GM21367 (cell line): ENCODE data around the gene MTCH2.
"Not testable (repeated sequence)": the region's sequence is repeated elsewhere in the genome, so short reads cannot be mapped to it uniquely, and the experiment has no call there.

Source experiments
- ATAC-seq: cut with Tn5 transposase; IDR thresholded peaks from one replicate; pipeline ENCODE4 v1.9.1; 2021; ENCODE audit not compliant: unreplicated experiment

Gene MTCH2

DNA sequence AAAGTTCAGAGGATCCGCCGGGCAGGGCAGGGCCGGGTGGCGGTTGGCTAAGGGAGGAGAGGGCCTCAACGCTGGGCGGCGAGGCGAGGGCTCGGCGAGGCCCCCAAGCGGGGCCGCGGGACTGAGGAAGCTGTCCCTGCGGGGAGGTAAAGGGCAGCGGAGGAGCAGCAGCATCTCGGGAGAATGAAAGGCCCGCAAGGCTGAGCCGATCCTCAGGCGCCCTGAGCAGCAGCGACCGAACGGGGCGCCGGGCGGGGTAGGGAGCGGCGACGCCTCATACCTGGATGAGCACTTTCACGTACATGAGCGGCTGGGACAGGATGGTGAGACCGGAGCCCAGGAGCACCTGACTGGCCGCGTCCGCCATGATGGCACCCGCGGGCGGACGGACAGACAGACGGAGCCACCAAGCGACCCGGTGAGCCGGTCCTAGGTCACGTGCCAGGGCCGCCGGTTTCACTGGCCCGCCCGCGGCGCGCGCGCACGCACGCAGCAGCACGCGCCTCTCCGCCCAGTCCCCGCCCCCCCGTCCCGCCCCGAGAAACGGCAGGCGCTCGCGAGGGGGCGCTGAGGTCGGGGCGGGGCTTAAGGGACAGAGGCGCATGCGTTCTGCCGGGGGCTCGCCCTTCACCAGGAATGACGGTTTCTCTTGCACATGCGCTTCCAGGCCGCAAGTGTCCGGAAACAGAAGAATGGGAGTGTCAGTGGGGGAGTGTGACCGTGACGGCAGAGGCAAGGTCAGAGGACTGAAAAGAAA, at the start of gene MTCH2:
Gene MTCH2, minus strand, starts transcription at position 461 of the 757 bp plus-strand sequence. Its CDS starts 94 bp downstream, at position 367.
- ATAC-seq, result peak; percentile 82

DNA sequence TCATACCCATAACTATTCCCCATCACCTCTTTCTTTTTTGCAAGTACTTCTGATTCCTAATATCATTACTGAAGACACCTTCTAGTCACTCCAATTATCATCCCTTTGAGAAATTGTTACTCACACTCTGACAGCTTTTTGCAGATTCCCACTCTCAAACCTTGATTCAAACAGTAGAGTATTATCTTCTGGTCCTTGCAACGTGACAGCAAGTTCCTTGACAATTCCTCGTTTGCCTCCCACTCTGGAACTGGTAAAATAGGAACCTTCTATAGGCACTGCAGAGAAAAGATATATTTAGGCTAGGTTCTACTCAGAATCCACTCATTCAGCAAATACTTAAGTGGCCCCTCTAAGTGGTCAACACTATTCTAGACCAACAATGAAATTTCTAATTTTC, 49.6 kb upstream of the MTCH2 start:
- ATAC-seq, result no peak

DNA sequence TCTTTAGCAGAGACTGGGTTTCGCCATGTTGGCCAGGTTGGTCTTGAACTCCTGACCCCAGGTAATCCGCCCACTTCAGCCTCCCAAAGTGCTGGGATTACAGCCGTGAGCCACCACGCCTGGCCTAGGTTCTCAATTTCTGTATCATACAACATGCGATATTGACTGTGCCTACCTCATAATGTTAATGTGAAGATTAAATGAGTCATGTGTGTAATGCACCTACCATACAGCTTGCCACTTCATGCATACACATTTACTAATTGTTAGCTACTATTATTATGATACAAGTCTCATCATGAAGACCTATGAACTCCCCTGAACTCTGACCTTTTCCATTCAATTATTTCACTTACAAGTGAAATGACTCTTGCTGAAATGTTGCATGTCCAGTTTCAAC, 47.1 kb upstream of the MTCH2 start:
- ATAC-seq, result no peak

DNA sequence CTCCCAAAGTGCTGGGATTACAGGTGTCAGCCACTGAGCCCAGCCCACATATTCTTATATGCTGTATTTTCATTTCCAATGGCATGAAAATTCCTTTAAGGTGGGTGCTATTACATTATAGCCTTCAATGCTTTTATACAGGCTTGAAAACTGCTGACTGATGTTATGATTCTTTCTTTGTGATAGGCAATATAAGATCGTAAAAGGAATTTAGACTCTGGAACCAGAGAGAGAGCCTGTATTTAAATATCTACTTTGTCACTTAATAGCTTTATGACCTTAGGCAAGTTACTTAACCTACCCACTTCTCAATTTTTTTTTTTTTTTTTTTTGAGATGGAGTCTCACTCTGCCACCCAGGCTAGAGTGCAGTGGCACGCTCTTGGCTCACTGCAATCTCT, 46.6 kb upstream of the MTCH2 start:
- no peak for ATAC-seq

DNA sequence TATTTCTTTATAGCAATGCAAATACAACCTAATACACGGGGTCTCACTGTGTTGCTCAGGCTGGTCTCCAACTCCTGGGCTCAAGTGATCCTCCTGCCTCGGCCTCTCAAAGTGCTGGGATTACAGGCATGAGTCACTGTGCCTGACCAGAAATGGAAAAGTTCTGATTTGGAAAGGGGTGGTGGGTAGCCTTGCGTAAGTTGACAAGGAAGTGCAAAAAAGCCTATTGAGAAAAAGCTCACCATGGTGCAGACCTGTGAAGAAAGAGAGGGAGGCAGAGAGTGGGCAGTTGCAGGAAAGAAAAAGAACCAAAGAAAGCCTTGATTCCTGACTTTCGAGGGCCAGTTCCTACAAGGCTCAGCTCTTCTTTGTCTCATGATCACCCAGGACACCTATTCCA, 45.8 kb upstream of the MTCH2 start:
- no peak for ATAC-seq

DNA sequence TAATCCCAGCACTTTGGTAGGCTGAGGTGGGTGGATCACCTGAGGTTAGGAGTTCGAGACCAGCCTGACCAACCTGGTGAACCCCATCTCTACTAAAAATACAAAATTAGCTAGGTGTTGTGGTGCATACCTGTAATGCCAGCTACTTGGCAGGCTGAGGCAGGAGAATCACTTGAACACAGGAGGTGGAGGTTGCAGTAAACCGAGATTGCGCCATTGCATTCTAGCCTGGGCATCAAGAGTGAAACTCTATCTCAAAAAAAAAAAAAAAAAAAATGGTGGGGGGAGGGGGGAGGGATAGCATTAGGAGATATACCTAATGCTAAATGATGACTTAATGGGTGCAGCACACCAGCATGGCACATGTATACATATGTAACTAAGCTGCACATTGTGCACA, 44.3 kb upstream of the MTCH2 start:
- not testable (repeated sequence) for ATAC-seq

DNA sequence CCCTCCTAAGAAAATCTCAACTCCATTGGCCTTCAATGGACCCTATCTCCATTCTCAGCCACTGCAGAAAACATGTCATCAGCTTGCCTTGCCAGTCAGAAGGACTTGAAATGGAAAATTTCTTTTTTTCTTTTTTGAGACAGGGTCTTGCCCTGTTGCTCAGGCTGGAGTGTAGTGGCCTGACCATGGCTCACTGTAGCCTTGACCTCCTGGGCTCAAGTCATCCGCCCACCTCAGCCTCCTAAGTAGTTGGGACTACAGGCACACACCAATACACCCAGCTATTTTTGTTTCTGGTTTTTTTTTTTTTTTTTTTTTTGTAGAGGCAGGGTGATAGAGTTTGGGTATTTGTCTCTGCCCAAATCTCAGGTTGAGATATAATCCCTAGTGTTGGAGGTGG, 43.8 kb upstream of the MTCH2 start:
- no peak for ATAC-seq

DNA sequence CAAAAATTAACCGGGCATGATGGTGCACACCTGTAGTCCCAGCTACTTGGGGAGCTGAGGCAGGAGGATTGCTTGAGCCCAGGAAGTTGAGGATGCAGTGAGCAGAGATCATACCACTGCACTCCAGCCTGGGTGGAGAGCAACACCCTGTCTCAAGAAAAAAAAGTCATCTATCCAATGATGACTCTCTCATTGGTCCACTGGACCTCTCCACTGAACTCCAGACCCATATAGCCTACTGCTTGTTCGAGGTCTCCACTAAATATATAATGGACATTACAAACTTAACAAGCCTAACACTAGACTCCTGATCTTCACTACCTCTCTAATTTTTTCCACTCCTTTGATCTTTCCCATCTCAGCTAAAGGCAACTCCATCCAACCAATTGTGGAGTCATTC, 33.5 kb upstream of the MTCH2 start:
- ATAC-seq, result no peak

DNA sequence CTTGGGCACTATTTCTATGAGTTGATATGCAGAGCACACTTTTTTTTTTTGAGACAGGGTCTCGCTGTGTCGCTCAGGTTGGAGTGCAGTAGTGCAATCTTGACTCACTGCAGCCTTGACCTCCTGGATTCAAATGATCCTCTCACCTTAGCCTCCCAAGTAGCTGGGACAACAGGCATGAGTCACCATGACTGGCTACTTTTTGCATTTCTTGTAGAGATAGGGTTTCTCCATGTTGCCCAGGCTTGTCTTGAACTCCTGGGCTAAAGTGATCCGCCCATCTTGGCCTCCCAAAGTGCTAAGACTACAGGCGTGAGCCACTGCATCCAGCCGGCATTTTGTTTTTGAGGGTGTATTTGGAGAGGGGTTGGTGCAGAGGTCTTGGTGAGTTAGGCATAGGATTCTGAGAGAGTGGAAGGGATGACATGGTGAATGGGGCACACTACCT, 29.9 kb upstream of the MTCH2 start:
- no peak for ATAC-seq

DNA sequence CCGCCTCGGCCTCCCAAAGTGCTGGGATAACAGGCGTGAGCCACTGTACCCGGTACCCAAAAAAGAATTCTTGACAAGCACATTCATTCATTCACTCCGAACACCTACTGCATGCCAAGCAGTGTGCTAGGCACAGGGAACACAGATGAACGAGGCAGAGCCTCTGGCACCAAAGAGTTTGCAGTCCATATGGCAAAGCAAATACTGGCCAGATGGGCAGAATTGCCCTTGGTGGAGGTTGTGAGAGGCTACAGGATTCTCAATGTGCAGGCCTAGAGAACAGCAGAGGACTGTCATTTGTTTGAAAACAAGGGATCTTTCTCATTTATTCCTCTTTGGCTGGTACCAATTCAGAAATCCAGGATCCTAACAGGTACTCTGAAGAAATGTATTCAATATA, 27.5 kb upstream of the MTCH2 start:
- ATAC-seq, result no peak

DNA sequence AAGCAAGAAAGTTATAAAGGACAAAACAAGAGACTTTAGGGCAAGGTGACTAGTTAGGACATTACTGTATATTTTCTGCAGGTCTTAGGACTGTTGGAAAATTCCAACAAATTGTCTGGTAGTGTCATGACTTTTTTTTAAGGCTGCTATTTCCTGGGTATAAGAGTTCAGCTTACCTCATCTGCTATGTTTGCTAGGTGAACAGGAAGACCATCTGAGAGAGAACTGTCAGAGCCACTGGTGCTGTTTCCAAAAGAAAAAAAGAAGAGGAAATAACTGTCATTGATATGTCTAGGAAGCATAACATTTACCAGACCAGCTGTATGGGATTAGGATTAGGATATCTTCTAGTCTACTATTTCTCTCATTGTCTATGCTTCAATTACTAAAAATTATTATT, 26.3 kb upstream of the MTCH2 start:
- no peak for ATAC-seq

DNA sequence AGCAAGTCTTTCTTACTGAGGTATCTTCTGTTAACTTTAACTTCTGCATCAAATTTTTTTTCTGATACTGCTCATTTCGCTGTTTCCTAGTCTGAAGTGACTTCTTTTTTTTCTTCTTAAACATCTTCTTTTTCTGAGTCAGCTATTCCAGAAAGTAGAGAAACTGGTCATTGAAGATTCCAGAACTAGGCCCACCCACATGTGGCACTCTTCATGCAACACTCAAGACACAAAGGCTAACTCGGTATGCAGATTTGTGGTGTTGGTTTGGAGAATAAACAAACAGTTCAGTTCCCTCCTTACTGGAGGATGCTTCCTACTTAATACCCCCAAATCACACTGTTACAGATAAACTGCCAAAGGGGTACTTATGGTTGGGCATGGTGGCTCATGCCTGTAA, 25.2 kb upstream of the MTCH2 start:
- no peak for ATAC-seq

DNA sequence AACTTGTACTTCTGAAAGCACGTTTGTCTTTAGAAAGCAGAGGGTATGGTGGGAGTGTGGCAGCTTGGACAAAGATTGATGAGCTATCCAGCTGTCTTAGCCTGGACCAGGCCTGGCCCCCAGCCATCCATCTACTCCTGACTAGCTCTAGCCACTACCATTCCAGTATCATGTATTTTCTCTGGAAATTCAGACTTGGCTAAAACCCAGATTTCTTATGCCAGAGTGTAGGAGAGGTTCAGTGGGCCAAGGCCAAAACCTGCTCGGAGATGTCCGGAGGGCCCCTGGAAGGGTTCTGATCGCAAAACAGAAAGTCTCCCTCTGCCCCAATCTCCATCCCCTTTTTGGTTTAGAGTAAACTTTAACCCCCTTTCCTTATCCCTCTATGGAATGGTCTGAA, 24.8 kb upstream of the MTCH2 start:
- ATAC-seq, result no peak

DNA sequence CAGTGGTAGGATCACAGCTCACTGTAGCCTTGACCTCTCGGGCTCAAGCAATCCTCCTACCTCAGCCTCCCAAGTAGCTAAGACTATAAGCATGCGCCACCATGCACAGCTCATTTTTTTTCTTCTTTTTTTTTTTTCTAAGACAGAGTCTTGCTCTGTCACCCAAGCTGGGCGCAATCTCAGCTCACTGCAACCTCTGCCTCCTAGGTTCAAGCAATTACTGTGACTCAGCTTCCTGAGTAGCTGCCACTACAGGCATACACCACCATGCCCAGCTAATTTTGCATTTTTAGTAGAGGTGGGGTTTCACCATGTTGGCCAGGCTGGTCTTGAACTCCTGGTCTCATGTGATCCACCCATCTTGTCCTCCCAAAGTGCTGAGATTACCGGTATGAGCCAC, 22.6 kb upstream of the MTCH2 start:
- ATAC-seq, result not testable (repeated sequence)

DNA sequence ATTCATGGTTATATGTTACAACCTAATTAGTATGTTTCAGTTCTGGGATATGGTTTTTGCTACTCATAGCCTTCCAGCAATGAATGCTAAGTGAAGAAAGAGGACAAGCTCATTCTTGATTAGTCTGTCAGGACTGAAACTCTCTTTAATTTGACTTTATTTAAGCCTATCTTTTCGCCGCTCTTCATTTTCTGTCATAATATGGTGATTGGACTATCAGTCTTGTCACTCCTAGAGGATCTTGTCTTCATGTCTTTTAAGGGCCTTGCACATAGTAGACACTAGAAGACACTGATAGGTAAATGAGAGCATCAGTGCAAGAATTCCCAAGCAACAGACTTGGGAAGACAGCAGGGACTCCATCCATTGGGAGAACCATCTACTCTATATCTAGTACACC, 18.9 kb upstream of the MTCH2 start:
- ATAC-seq, result no peak

DNA sequence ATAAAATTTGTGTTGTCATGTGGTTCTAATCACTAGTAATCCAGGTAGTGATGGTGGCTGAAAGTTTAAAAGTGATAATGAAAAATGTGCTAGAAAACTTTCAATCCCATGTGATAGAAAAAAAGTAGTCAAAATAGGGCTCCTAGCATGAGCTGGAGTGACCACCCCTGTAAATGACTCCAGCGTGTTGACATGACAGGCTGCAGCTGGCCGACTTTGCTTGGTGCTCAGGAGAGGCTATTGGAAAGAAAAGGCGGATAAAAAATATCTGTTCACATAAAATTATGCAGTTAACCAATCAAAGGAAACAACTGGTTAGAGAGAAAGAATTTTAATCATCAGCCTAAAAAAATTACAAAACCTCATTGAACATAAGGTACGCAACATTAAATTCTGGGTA, 16.9 kb upstream of the MTCH2 start:
- ATAC-seq, result no peak

DNA sequence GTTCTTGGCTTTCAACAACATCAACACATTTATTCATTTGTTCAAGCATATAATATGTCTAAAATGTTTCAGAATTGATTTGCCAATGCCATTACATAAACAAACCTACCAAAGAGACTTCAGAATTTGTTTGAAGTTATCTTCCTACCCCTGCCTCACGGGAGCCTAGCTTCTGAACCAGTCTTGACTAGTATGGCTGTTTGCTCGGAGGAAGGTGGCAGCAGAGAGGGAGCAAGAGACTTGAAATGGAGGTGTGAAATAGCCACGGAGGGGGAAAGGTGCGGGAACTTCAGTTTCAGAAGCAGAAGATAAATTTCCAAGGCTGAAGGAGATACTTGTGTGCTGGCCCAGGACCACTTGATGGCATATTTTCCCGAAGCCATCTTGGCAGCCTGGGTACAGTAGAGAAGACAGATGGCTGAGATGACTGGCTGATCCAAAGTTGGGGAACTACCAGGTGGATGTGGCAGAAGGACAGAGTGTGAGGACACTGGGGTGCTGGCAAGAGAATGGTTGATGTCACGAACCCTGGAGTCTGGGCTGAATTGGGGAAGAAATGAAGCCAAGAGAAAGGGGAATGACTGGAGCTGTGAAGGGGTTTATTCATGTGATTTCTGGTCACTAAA, 14.0 kb upstream of the MTCH2 start:
- ATAC-seq, result no peak

DNA sequence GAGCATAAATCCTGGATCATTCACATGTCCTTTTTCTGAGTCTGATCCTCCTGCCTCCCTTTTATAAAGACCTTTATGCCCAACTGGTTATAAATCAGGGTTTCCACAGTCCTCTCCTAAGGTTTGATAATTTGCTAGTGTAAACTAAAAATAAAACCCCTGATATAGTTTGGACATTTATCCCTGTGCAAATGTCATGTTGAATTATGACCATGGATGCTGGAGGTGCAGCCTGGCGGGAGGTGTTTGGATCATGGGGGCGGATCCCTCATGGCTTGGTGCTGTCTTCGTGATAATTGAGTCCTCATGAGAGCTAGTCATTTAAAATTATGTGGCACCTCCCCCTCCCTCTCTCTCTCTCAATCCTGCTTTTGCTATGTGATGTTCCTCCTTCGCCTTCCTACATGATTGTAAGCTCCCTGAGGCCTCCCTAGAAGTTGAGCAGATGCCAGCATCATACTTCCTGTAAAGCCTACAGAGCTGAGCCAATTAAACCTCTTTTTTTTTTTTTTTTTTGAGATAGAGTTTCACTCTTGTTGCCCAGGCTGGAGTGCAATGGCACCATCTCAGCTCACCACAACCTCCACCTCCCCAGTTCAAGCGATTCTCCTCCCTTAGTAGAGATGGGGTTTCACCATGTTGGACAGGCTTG, 9.6 kb upstream of the MTCH2 start:
- no peak for ATAC-seq

DNA sequence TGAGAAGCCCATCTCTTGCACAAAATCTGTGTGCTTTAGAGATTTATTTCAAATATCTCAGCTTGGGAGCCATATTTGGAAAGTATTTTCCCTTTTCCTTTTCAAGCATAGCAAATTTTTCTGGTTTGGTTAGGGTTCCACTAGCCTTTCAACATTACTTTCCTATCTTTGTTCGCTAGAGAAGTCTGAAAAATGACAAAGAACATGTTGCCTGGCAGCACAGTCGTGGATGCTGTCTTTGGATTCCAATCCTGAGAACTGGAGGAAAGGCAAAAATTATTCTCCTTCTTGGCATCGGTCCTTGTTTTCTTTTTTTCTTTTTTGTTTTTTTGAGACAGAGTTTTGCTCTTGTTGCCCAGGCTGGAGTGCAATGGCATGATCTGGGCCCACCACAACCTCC, 6.9 kb upstream of the MTCH2 start:
- ATAC-seq, result no peak

DNA sequence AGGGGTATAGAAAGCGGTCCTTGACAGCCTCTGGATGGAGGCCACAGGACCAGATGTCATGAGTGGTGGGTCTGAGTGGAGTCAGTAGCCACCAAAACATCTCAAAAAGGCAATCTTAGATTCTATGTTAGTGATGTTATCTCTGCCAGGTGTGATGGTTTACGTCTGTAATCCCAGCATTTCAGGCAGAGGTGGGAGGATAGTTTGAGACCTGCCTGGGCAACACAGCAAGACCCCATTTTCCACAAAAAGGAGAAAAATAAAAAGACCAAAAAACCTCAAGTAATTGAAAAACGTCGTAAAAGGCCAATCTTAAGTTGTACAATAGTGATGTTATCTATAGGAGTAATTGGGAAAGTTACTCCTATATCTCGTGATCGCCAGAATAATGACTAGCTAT, 3.7 kb upstream of the MTCH2 start:
- no peak for ATAC-seq

DNA sequence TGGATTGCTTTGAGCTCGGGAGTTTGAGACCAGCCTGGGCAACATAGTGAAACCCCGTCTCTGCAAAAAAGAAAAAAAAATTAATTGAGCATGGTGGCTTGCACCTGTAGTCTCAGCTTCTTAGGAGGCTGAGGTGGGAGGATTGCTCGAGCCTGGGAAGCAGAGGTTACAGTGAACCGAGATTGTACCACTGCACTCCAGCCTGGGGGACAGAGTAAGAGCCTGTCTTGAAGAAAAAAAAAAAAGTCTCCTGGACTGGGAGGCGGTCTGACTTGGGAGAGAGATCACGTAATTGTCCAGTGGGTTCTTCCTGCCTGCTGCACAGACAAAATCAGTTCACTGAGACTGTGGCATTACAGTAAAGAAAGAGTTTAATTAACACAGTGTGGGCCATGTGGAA, 3.1 kb upstream of the MTCH2 start:
- ATAC-seq, result no peak

DNA sequence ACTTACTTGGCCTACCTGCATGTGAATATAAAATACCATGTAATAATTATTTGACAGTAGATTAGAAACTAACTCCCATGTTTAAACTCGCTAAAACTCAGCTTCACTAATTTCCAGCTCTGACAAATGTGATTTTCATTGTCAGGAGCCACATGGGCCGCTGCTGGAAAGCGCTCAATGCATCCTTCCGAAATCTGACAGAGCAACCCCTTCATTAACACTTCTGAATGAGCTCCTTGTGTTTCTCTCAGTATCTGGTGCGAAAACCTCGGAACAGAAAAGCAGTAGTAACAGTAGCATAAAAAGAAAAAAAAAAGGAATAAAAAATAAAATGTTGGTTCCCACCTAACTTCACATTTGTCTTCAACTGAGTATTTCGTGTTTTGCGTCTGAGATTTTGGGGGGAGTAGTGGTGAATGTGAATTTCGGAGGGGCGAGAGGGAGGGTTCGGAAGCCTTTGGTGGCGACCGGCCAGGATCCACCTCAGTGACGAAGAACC, 710 bp downstream of the MTCH2 start:
- ATAC-seq, result no peak
